Measurements from ENCODE around the gene NTHL1. TPM values are rescaled to one million over a fixed set of nuclear protein-coding genes. Genes with fewer than 3 reads are reported as not detected.
A peak's percentile ranks its signal among the peaks of the same experiment; 100 is the strongest.
"Not testable (repeated sequence)": the region's sequence is repeated elsewhere in the genome, so short reads cannot be mapped to it uniquely, and the experiment has no call there.

Gene NTHL1
- total RNA-seq, 4 donors from 2014 or later = 3.5 to 13.6 (median 6.4) TPM

DNA sequence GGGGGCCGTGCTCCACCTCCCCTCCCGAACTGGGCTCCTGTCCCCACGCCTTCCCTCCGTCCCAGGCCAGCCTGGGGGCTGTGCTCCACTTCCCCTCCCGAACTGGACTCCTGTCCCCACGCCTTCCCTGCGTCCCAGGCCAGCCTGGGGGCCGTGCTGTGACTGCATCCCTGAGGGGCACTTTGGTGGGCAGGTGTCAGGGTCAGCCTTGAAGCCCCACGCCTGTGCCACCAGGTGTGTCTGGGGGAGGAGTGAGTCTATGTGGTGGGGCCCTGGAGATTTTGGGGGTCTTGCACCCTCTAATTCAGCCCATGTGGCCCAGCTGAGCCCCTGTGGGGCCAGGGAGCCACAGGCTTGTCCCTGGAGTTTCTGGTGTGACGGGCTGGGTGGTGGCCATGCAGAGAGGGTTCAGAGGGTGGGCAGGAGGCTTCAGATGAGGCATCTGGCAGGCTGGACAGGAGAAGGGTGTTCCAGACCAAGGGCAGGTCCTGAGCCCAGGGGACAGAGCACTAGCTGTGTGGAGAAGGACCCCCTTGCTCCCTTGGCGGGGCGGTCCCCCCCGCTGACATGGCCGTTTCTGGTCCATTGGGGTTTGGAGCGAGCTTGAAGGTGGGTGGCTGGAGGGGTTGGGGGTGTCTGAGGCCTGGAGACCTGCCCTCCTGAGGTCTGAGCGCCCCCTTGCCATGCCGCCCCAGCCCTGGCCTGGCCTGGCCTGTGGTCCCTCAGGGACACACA lies 12.8 kb downstream of the NTHL1 start:
- peak overlapping the region; percentile 67 to 84 (median 76) for H3K27ac ChIP-seq
- in situ Hi-C loops (cut with MboI; ENCODE audit: low sequenced_read_pairs in 4 of 4) (no loop called here), intact Hi-C loops (cut with DNase I; ENCODE audit: low total_unique reads) (no loop called here)
- ATAC-seq (no peak), DNase-seq (no peak)
- no peaks in the 10 kb centered on the region for H3K27me3 ChIP-seq
- peaks cover 8 to 42% of the 10 kb centered on the region in 2 donors for H3K4me1 ChIP-seq
- no peaks in the 10 kb centered on the region for H3K9me3 ChIP-seq
- no peaks in the 10 kb centered on the region for H3K36me3 ChIP-seq
- TF ChIP-seq POLR2A (IDR thresholded peaks at IDR 0.05) = no peak
- TF ChIP-seq, protein P1, sequence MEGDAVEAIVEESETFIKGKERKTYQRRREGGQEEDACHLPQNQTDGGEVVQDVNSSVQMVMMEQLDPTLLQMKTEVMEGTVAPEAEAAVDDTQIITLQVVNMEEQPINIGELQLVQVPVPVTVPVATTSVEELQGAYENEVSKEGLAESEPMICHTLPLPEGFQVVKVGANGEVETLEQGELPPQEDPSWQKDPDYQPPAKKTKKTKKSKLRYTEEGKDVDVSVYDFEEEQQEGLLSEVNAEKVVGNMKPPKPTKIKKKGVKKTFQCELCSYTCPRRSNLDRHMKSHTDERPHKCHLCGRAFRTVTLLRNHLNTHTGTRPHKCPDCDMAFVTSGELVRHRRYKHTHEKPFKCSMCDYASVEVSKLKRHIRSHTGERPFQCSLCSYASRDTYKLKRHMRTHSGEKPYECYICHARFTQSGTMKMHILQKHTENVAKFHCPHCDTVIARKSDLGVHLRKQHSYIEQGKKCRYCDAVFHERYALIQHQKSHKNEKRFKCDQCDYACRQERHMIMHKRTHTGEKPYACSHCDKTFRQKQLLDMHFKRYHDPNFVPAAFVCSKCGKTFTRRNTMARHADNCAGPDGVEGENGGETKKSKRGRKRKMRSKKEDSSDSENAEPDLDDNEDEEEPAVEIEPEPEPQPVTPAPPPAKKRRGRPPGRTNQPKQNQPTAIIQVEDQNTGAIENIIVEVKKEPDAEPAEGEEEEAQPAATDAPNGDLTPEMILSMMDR (IDR thresholded peaks at IDR 0.05 in 4 of 5, conservative IDR thresholded peaks at IDR 0.05 in 1 of 5) = no peak
- H3K4me3 ChIP-seq = peak overlapping the region; percentile 38 to 62 (median 45)

DNA sequence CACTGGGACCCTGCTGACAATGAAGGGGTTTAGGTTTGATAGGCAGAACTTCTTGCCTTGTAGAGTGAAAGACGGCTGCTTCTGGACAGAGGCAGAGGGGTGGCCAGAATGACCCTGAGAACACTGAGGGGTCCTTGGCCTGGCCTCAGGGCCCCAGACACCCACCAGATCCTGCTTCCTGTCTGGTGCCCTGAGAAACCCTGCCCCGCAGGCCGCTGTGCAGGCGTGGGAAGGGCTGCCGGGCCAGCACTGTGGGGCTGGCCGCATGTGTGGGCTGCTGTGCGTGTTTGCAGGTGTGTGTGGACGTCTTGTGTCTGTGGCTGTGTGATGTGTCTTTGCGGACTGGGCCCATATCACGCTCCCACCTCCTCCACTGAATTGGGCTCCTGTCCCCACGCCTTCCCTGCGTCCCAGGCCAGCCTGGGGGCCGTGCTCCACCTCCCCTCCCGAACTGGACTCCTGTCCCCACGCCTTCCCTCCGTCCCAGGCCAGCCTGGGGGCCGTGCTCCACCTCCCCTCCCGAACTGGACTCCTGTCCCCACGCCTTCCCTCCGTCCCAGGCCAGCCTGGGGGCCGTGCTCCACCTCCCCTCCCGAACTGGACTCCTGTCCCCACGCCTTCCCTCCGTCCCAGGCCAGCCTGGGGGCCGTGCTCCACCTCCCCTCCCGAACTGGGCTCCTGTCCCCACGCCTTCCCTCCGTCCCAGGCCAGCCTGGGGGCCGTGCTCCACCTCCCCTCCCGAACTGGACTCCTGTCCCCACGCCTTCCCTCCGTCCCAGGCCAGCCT lies 13.5 kb downstream of the NTHL1 start:
- H3K27me3 ChIP-seq; H3K9me3 ChIP-seq; DNase-seq; intact Hi-C loops (cut with DNase I; ENCODE audit: low total_unique reads); ATAC-seq; H3K36me3 ChIP-seq; in situ Hi-C loops (cut with MboI; ENCODE audit: low sequenced_read_pairs in 4 of 4): not testable (repeated sequence)
- H3K27ac ChIP-seq = peak overlapping the region; percentile 76 to 85 (median 79)
- peak overlapping the region; percentile 48 to 62 (median 54) for H3K4me3 ChIP-seq
- peaks cover 4 to 35% of the 10 kb centered on the region in 2 donors for H3K4me1 ChIP-seq

DNA sequence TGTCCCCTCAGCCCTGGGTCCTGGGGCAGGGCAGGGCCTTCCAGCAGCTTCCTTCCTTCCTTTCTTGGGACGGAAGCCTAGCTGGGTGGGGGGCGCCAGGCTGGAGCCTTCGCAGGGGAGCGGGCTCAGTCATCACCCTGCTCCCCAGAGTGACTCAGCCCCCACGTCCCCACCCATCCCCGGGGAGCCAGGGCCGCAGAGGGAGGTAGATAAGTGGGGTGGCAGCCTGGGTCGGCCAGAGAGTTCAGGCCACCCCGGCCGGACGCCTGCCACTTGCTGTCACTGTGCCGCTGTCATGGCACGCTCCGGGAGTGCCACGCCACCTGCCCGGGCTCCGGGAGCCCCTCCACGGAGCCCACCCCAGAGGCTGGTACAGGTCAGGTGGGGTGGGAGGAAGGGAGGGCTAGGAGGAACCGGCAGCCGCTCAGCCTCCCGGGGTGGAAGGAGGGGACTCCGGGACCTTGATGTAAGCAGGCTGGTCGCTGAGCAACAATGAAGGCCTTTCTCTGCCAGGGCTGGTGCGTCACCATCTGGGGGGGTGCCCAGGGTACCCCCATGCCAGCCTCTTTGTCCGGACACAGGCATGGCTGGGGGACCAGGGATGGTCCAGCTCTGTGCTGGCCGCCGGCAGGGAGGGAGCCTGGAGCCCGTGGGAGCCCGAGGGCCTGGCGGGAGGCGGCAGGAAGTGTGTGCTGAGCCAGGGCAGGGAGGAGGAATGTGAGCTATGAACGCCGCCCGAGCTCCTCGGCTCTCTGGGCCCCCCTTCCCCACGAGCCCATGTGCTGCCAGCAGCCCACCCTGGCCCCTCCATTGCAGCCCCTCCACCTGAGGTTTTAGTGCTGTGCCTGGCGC lies 14.4 kb downstream of the NTHL1 start:
- H3K4me1 ChIP-seq = peaks cover 4 to 28% of the 10 kb centered on the region in 2 donors
- H3K27ac ChIP-seq = peak overlapping the region; percentile 76 to 85 (median 78)
- in situ Hi-C loops (cut with MboI; ENCODE audit: low sequenced_read_pairs in 4 of 4) = no loop called here
- H3K27me3 ChIP-seq = no peaks in the 10 kb centered on the region
- peak; percentile 31 to 35 for ATAC-seq
- no peak for DNase-seq
- no peak for TF ChIP-seq POLR2A (IDR thresholded peaks at IDR 0.05)
- TF ChIP-seq, protein P1 (IDR thresholded peaks at IDR 0.05 in 4 of 5, conservative IDR thresholded peaks at IDR 0.05 in 1 of 5) = no peak
- intact Hi-C loops (cut with DNase I; ENCODE audit: low total_unique reads) = no loop called here
- H3K36me3 ChIP-seq = no peaks in the 10 kb centered on the region
- H3K9me3 ChIP-seq = no peaks in the 10 kb centered on the region
- peak overlapping the region; percentile 48 to 62 (median 54) for H3K4me3 ChIP-seq

DNA sequence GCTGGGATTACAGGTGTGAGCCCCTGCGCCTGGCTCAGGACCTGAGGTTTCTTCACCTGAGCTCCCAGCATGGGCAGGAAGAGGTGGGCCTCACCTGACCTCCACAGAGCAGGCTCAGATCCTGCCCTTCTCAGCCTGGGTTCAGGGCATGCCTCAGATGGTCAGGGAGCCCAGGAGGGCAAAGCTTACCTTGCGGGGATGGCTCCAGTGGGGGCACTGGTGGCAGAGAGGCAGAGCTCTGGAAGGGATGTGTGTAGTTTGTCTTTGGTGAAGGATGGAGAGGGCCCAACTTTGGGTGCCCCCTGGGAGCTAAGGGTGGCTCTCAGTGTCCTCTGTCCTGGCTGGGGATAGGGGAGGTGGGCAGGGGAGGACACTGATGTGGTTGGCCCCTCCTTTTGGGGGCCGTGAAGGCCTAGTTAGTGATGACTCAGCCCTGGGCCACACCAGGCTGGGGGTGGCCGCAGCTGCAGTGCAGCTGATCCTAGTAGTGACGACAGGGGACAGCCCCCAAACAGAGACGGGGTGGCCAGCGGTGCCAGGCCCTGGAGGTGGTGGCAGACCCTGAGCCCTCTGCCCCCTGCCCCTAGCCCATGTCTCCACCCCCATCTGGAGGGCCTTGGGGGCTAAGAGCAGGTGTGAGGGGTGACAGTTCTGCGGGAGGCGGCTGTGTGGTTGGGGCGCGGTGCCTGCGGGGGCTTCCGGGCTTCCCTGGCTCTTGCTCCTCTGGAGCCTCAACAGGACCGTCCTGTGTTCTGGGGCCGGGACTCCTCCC lies 15.2 kb downstream of the NTHL1 start:
- H3K27me3 ChIP-seq = no peaks in the 10 kb centered on the region
- in situ Hi-C loops (cut with MboI; ENCODE audit: low sequenced_read_pairs in 4 of 4) (no loop called here), intact Hi-C loops (cut with DNase I; ENCODE audit: low total_unique reads) (no loop called here)
- peak overlapping the region; percentile 31 to 62 (median 52) for H3K4me3 ChIP-seq
- H3K9me3 ChIP-seq = no peaks in the 10 kb centered on the region
- DNase-seq (no peak), ATAC-seq (peak in 1 of 2 donors; percentile 20)
- TF ChIP-seq, protein P1 (IDR thresholded peaks at IDR 0.05 in 4 of 5, conservative IDR thresholded peaks at IDR 0.05 in 1 of 5) = no peak
- no peak for TF ChIP-seq POLR2A (IDR thresholded peaks at IDR 0.05)
- H3K27ac ChIP-seq = peak overlapping the region; percentile 76 to 85 (median 78)
- H3K36me3 ChIP-seq = no peaks in the 10 kb centered on the region
- H3K4me1 ChIP-seq = peaks cover 0 to 27% of the 10 kb centered on the region in 2 donors

Data from gastrocnemius medialis (tissue), 4 donors.